ENCODE data around the gene ALDH1B1. TPM values are rescaled to one million over a fixed set of nuclear protein-coding genes. Genes with fewer than 3 reads are reported as not detected.

Gene ALDH1B1
- total RNA-seq, 1 experiment from 2014 or later: 29.0 TPM

GRCh38 chr9:38435521-38435920, 43.0 kb downstream of the ALDH1B1 start:
- Histone ChIP-seq H3K36me3 (ENCODE audit: low read depth, low read length) (no peaks in the 10 kb centered on the region), H3K79me2 (ENCODE audit: low read length) (no peaks in the 10 kb centered on the region), H3K4me1 (ENCODE audit: insufficient read depth, low read length) (peaks cover 14% of the 10 kb centered on the region), H3K9ac (ENCODE audit: low read length) (no peak overlapping the region), H4K20me1 (ENCODE audit: low read length) (no peaks in the 10 kb centered on the region), H3K4me2 (ENCODE audit: low read length) (no peak overlapping the region), H3K27me3 (ENCODE audit: low read length) (no peaks in the 10 kb centered on the region), H3K9me3 (ENCODE audit: low read length) (no peaks in the 10 kb centered on the region), H3F3A (ENCODE audit: low read length, unreplicated experiment) (no peaks in the 10 kb centered on the region), H3K27ac (ENCODE audit: low read length) (no peak overlapping the region), H3K4me3 (ENCODE audit: low read length) (no peak overlapping the region), H2AFZ (ENCODE audit: low read length) (no peak overlapping the region), H3K9me2 (replicated peaks; ENCODE audit: low read length) (no peaks in the 10 kb centered on the region)
- ChIA-PET CTCF (no interaction called here), POLR2A (ENCODE audit: unreplicated experiment) (no interaction called here)
- no TSS peak for BruUV-seq (replicated peaks)
- intact Hi-C loops (cut with micrococcal nuclease): no loop called here
- ATAC-seq: no peak
- DNase-seq: no peak
- TF ChIP-seq EZH2phosphoT487 (IDR thresholded peaks at IDR 0.05; ENCODE audit: borderline replicate concordance, low read length) (no peak), EZH2 (IDR thresholded peaks at IDR 0.05; ENCODE audit: low read length, unreplicated experiment) (no peak), CTCF (conservative IDR thresholded peaks at IDR 0.05; ENCODE audit: low read depth, low read length) (no peak)

GRCh38 chr9:38436708-38437107, 44.2 kb downstream of the ALDH1B1 start:
- ChIA-PET CTCF (no interaction called here), POLR2A (ENCODE audit: unreplicated experiment) (no interaction called here)
- no peak overlapping the region; the same call in 1 of the 2 replicates for H3K27ac ChIP-seq (ENCODE audit: low read length)
- H3K4me1 ChIP-seq (ENCODE audit: insufficient read depth, low read length): peaks cover 14% of the 10 kb centered on the region
- no peaks in the 10 kb centered on the region for H3K9me2 ChIP-seq (replicated peaks; ENCODE audit: low read length)
- H3K36me3 ChIP-seq (ENCODE audit: low read depth, low read length): no peaks in the 10 kb centered on the region
- intact Hi-C loops (cut with micrococcal nuclease): no loop called here
- no peaks in the 10 kb centered on the region for H3K27me3 ChIP-seq (ENCODE audit: low read length)
- H3K4me3 ChIP-seq (ENCODE audit: low read length): no peak overlapping the region
- TF ChIP-seq EZH2 (IDR thresholded peaks at IDR 0.05; ENCODE audit: low read length, unreplicated experiment): no peak
- no peak for TF ChIP-seq EZH2phosphoT487 (IDR thresholded peaks at IDR 0.05; ENCODE audit: borderline replicate concordance, low read length)
- no peak for TF ChIP-seq CTCF (conservative IDR thresholded peaks at IDR 0.05; ENCODE audit: low read depth, low read length)
- ATAC-seq (peak; percentile 11; the same call in 1 of the 2 replicates), DNase-seq (no peak)
- no peak overlapping the region for H2AFZ ChIP-seq (ENCODE audit: low read length)
- no peaks in the 10 kb centered on the region for H3K9me3 ChIP-seq (ENCODE audit: low read length)
- peak overlapping the region; percentile 76; the same call in 1 of the 2 replicates for H3K4me2 ChIP-seq (ENCODE audit: low read length)
- H3F3A ChIP-seq (ENCODE audit: low read length, unreplicated experiment): no peaks in the 10 kb centered on the region
- H3K79me2 ChIP-seq (ENCODE audit: low read length): no peaks in the 10 kb centered on the region
- no TSS peak for BruUV-seq (replicated peaks)
- H4K20me1 ChIP-seq (ENCODE audit: low read length): no peaks in the 10 kb centered on the region
- no peak overlapping the region for H3K9ac ChIP-seq (ENCODE audit: low read length)

- Histone ChIP-seq H3K9me3 (ENCODE audit: low read length) (no peaks in the 10 kb centered on the region), H3K27ac (ENCODE audit: low read length) (peak overlapping the region; percentile 52), H2AFZ (ENCODE audit: low read length) (peak overlapping the region; percentile 73), H3K4me3 (ENCODE audit: low read length) (peak overlapping the region; percentile 37; the same call in 1 of the 2 replicates), H3K36me3 (ENCODE audit: low read depth, low read length) (no peaks in the 10 kb centered on the region), H3K9me2 (replicated peaks; ENCODE audit: low read length) (no peaks in the 10 kb centered on the region), H4K20me1 (ENCODE audit: low read length) (no peaks in the 10 kb centered on the region), H3K79me2 (ENCODE audit: low read length) (no peaks in the 10 kb centered on the region), H3K4me1 (ENCODE audit: insufficient read depth, low read length) (peaks cover 14% of the 10 kb centered on the region), H3K9ac (ENCODE audit: low read length) (no peak overlapping the region), H3K4me2 (ENCODE audit: low read length) (peak overlapping the region; percentile 76), H3F3A (ENCODE audit: low read length, unreplicated experiment) (no peaks in the 10 kb centered on the region), H3K27me3 (ENCODE audit: low read length) (no peaks in the 10 kb centered on the region)
- peak; percentile 84 for DNase-seq
- ATAC-seq: peak; percentile 91
- POLR2A ChIA-PET (ENCODE audit: unreplicated experiment): no interaction called here
- CTCF ChIA-PET: interaction anchor here (0.6 kb wide), 1 partner anchor 534 kb away, joined by 3 read pairs; no protein-coding TSS in a partner anchor
- intact Hi-C loops (cut with micrococcal nuclease): no loop called here
- BruUV-seq (replicated peaks): no TSS peak
- TF ChIP-seq EZH2 (IDR thresholded peaks at IDR 0.05; ENCODE audit: low read length, unreplicated experiment) (no peak), CTCF (conservative IDR thresholded peaks at IDR 0.05; ENCODE audit: low read depth, low read length) (no peak), EZH2phosphoT487 (IDR thresholded peaks at IDR 0.05; ENCODE audit: borderline replicate concordance, low read length) (no peak)
These were observed 44.8 kb downstream of the ALDH1B1 start for GRCh38 chr9:38437193-38437823.

Measured in PC-3 (cell line).